ENCODE measurements around the gene ADH7. TPM values are rescaled to one million over a fixed set of nuclear protein-coding genes. Genes with fewer than 3 reads are reported as not detected.

ADH7 gene
- not detected in 2 replicates for total RNA-seq

GRCh38 chr4:99435154-99435553 lies at the start of gene ADH7:
Gene ADH7 (minus strand): TSS chr4:99435342. CDS start chr4:99435233, 109 bp downstream.
- no peak for DNase-seq (ENCODE audit: extremely low read depth, low read depth, low spot score)

- DNase-seq (ENCODE audit: extremely low read depth, low read depth, low spot score): no peak
These were observed 48.5 kb upstream of the ADH7 start for GRCh38 chr4:99483636-99484035.

DNA sequence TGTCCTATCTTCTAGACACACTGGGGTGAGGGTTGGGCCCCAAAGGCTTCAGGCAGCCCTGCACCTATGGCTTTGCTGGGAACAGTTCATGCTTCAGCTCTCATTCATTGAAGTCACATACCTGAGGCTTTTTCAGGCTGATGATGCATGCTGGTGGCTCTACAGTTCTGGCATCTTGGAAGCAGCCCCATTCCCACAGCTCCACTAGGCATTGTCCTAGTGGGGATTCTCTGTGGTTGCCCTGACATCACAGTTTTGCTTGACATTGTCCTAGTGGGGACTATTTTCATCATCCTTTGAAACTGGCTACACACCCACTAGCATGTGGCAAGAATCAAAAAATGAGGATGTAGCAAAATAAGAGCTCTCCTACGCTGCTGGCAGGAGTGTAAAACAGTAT lies 38.0 kb upstream of the ADH7 start:
- DNase-seq (ENCODE audit: extremely low read depth, low read depth, low spot score): no peak

- DNase-seq (ENCODE audit: extremely low read depth, low read depth, low spot score): no peak
These were observed 36.8 kb upstream of the ADH7 start for GRCh38 chr4:99471896-99472295.

- DNase-seq (ENCODE audit: extremely low read depth, low read depth, low spot score): no peak
These were observed 36.2 kb upstream of the ADH7 start for GRCh38 chr4:99471349-99471748.

DNA sequence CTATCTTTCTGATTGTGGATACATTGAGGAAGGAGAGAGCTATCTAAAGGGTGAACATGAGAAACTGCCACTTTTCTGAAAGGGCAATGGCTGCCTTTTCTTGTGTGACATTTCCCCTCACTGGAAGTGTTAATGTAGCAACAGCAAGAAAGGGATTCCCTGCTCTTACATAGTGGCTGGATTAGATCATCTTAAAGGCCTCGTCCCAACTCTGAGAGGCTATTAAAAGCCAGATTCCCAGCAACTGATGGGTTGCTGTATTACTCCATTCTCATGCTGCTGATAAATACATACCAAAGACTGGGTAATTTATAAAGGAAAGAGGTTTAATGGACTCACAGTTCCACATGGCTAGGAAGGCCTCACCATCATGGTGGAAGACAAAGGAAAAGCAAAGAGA lies 33.7 kb upstream of the ADH7 start:
- DNase-seq (ENCODE audit: extremely low read depth, low read depth, low spot score): no peak

GRCh38 chr4:99467887-99468286 lies 32.7 kb upstream of the ADH7 start:
- DNase-seq (ENCODE audit: extremely low read depth, low read depth, low spot score): no peak

DNA sequence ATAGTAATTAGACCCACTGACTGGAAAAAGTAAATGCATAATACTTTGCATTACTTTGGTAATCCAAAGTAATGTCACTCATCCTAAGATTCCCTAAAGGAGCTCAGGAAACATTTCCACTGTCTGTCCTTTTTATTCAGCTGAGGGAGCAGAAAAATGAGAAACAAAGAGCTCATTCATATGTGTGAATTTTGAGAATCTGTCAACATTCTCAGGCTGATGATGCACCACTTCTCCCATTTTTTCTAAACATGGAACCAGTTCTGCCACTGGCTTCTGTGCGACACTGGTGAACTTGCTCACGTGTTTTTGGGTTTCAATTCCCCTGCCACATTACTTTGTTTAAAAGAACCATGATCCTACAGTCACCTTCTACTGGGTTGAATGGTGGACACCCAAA lies 28.4 kb upstream of the ADH7 start:
- DNase-seq (ENCODE audit: extremely low read depth, low read depth, low spot score): no peak

DNA sequence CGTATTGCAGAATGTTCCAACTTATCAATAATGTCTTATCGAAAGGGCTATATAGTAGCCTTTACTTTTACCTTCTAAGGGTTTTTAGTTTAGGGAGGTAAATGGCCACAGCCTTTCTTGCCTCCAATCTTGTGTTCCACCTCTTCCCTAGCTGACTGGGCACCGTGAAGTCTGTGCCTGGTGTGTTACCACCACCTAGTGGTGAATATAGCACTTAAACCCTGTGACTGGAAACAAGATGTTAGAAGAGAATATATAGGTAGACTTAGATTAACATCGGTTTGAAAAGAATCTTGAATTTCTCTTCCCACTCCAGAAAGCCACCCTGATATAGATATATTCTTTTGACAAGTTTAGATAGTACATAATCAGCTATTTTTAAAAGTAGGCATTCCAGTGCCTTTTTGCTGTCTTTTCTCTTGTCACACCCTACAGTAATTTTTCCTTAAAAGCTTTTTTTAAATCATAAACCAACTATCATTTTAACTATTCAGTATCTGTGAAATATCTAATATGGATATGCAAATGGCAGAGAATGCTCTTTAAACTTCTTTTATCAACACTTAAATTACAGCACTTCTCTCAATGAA lies 27.8 kb upstream of the ADH7 start:
- DNase-seq (ENCODE audit: extremely low read depth, low read depth, low spot score): peak; percentile 20

GRCh38 chr4:99461623-99462401 lies 26.7 kb upstream of the ADH7 start:
- no peak for DNase-seq (ENCODE audit: extremely low read depth, low read depth, low spot score)

- DNase-seq (ENCODE audit: extremely low read depth, low read depth, low spot score): no peak
These were observed 24.5 kb upstream of the ADH7 start for GRCh38 chr4:99459546-99460042.

DNA sequence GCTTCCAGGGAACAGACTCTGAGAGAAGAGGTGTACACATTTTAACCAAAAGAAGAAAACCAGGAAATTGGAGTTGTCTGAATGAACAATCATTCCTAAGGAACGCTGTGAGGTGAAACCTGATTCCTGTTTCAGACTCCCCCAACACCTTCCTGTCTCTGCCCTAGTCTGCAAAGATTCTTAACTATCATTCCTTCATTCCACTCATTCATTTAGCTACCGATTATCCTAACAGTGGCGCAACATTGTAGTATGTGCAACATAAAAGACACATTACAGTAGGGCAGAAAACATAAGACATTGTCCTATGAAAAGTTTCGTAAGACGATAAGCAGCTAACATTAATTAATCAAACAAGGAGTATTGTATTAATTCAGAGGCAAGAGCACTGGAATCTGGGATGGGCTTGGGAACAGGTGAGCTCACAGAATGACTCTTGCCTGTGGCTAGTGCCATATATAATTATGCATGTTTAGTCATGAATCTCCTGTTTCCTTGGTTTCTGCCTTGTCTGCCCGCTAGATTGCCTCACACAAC lies 23.8 kb upstream of the ADH7 start:
- no peak for DNase-seq (ENCODE audit: extremely low read depth, low read depth, low spot score)

DNA sequence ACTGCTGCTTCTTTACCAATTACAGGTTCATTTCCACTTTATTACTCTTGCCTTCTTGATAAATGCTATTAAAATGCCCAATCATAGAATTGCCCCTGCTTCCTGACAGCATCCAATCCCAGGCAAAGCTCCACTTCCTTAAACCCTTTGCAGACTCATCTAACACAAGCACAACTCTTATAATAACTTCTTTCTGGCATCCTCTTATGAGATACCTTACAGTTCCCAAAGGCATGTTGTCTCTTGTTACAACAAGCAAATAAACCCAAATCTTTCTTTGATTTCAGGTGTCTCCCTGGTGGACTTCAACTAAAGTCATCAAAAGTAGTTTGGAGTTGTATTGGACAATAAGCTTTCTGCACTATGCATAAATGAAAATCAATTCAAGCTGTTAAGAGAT lies 22.5 kb upstream of the ADH7 start:
- DNase-seq (ENCODE audit: extremely low read depth, low read depth, low spot score): no peak

DNA sequence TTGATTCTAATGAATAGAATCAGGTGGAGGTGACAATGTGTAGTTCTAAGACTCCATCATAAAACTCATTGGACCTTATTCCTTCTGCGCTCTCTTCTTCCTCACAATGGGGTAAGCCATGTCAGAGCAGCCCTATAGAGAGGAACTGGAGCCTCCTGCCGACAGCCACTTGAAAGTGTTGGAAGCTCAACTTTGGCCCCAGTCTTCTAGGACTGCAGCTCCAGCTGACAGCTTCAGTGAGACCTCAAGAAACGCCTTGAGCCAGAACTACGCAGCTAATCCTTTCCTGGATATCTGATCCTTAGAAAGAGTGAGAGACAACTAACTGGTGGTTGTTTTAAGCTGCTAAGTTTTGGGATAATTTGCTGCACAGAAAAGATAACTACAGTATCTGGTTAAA lies 22.1 kb upstream of the ADH7 start:
- no peak for DNase-seq (ENCODE audit: extremely low read depth, low read depth, low spot score)

GRCh38 chr4:99447513-99447912 lies 12.4 kb upstream of the ADH7 start:
- no peak for DNase-seq (ENCODE audit: extremely low read depth, low read depth, low spot score)

GRCh38 chr4:99447079-99447478 lies 11.9 kb upstream of the ADH7 start:
- peak; percentile 18 for DNase-seq (ENCODE audit: extremely low read depth, low read depth, low spot score)

GRCh38 chr4:99438405-99438780 lies 3.3 kb upstream of the ADH7 start:
- DNase-seq (ENCODE audit: extremely low read depth, low read depth, low spot score): no peak

DNA sequence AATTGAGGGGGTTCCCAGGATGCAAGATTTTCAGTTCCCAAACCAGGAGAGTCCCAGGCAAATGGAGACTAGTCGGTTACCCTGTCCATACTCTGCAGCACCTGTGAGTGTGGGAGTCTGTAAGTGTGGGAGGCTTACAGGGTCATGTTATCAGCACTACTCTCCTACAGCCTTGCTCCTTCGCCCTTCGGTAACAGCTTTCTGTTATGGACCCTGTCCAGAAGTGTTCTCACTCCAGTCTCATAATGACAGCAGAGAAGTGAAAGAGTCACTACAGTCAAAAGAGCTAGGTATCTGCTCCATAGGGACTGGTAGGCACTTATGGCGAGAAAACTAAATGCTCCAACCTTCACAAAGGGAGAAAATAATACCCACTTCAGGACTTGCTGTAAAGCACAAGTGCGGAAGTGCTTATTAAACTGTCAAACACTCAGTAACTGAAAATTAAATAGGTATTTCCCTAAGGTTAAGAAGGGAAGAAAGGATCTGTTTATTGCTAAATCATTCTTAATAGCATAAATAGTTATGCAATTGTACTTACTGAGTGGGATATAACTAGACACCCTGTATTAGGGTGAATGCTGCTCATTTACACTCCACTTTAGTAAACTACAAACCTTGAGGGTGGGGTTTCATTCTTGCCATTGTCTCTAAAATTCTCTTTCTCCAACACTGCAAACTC lies 2.7 kb upstream of the ADH7 start:
- DNase-seq (ENCODE audit: extremely low read depth, low read depth, low spot score): no peak

DNA sequence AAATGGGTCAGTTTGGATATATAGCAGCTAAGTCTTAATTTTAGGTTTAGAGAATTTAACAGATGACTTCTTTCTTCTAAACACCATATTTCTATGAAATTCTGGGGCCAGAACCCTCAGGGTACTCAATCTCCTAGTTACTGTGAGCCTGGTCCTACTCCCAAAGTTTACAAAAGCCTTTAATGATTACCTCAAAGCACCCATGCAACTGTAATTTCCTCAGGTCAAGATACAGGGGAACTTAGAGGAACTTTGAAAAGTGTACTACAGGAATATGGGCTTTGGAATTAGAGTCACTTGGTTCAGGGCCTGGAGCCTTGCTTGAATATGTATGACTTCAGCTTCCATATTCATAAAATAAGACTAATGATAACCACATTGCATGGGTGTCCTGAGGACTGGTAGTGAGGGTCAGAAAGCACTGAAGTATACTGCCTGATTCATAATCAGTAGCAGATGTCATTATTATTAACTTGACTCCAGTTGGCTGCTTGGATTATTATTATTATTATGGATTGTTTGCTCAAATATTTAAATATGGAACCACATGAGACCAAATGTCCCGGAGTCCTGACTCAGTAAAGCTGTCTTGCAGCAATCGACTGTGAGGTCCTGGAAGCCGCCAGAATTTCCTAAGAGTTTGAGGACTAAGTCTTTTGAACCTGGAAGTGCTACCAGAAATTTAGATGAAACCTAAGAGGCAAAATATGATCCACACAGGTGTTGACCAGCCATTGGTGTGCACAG lies 2.0 kb upstream of the ADH7 start:
- no peak for DNase-seq (ENCODE audit: extremely low read depth, low read depth, low spot score)

DNA sequence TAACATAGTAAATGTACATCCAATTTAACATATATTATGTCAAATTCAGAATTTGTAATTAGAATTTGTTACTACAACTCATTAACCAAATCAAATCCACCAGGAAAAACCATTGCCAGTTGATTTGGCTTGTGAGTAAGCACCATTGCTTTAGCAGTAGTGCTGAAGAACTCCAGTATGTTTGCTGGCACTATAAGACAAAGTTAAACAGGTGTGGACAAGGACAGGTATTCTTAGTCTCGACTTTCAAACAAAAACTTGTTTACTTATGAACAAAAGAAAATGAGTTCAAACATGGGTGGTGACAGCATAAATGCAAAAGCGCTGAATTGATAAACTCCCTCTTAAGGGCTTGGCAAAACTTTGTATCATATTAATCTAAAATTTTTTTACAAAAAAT lies 1.3 kb upstream of the ADH7 start:
- DNase-seq (ENCODE audit: extremely low read depth, low read depth, low spot score): no peak

DNA sequence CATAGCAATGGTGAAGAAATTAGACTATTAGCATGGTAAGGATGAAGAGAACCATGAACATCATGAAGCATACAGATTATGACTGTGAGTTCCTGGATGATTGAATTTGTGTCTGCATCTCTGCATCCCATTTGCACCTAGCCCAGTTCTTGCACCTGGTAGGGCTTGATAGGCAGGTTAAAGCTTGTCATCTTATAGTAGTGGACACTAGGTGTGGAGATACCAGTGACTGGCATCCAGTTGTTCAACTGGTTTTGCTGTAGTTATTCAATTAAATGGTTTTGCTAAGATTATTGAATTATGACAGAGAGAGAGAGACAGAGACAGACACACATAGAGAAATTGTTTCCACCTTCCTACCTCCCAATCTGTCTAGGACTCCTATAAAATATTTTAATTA lies 5.0 kb downstream of the ADH7 start:
- no peak for DNase-seq (ENCODE audit: extremely low read depth, low read depth, low spot score)
